GM11168 (cell line): ENCODE measurements around the gene TBCK.
"Not testable (repeated sequence)": the region's sequence is repeated elsewhere in the genome, so short reads cannot be mapped to it uniquely, and the experiment has no call there.

Source experiments
- in situ Hi-C: fragments of 300-500 bp; cut with MboI; formaldehyde crosslinking; loops from one replicate; pipeline ENCODE4 v1.12.0; 2022; ENCODE audit warnings: low sequenced_read_pairs; ENCODE audit not compliant: unreplicated experiment

TBCK gene

DNA sequence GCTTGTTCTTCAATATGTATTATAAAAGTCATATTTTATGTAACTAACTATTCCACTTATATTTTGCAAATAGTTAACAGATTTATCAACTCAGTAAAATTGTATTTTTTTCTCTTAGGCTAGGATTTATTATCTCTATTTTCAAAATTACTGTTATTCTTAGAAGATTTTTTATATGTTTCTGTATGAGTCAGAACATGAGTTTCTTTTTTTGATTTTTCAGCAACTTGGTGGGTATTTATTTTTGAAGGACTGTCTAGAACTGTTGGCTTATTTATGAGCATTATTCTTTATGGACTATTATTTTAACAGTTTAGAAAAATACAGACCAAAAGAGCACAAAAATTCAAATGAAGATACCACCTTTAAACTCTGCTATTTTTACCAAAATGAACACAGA is 7.1 kb upstream of the TBCK start:
- in situ Hi-C loops, result no loop called here

DNA sequence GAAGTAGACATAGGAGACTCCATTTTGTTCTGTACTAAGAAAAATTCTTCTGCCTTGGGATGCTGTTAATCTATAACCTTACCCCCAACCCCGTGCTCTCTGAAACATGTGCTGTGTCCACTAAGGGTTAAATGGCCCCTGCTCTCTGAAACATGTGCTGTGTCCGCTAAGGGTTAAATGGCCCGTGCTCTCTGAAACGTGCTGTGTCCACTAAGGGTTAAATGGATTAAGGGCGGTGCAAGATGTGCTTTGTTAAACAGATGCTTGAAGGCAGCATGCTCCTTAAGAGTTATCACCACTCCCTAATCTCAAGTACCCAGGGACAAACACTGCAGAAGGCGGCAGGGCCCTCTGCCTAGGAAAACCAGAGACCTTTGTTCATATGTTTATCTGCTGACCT is 5.8 kb upstream of the TBCK start:
- in situ Hi-C loops, result not testable (repeated sequence)

DNA sequence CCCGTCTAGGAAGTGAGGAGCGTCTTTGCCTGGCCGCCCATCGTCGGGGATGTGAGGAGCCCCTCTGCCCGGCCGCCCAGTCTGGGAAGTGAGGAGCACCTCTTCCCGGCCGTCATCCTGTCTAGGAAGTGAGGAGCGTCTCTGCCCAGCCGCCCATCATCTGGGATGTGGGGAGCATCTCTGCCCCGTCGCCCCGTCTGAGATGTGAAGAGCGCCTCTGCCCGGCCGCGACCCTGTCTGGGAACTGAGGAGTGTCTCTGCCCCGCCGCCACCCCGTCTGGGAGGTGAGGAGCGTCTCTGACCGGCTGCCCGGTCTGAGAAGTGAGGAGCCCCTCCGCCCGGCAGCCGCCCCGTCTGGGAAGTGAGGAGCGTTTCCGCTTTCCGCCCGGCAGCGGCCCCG is 5.2 kb upstream of the TBCK start:
- in situ Hi-C loops, result not testable (repeated sequence)

DNA sequence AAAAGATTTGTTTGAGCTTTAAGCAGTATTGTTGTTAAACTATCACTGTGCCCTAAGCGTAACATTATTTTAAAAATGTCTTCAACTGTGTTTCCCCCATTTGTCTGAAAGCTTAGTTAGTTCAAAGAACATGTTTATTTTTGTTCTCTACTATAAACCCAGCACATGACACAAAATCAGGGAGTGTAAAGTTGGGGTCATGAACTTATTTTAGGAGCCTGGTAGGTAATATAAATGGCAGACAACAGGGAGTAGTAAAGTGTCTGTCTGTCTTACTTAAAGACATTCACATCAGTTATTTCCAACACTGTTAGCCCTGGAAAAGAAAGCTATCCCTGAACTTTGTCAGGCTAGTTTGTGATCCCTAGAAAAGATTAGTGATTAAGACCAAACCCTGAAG is 4.2 kb upstream of the TBCK start:
- in situ Hi-C loops, result no loop called here

DNA sequence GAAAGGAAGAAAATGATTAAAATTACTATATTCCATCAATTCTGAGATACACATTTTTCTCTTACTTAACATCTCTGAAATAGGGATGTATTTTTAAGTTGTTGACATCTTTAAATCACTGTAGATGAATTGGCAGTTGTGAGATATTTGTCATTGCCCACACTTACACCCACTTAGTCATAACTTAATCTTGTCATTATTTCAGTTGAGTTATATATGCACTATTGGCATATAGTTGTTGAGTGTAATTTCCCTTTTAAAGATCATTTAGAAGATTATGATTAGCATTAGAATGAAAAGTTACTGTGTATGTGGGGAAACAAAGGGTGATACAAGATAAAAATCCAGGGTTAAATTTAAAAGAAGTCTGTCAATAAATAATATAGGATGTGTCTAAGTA is 2.5 kb upstream of the TBCK start:
- in situ Hi-C loops, result no loop called here

DNA sequence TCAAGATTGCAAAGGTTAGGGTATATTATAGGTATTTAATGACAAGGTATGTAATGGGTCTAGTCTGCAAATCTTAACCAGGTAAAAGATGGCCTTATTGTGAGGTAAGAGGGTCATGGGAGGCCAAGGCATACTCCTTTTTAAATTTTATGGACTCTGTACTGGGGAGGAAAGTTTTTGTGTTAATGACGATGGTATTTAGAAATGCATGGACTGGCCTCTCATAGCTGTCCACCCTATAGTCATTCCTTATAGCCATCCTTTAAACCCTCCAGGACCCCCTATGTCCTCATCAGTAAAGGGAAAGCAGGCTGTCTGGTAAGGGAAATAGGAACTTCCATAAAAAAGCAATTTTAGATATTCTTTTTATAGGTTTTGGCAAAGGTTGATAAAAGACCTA is 1.8 kb upstream of the TBCK start:
- in situ Hi-C loops, result no loop called here

DNA sequence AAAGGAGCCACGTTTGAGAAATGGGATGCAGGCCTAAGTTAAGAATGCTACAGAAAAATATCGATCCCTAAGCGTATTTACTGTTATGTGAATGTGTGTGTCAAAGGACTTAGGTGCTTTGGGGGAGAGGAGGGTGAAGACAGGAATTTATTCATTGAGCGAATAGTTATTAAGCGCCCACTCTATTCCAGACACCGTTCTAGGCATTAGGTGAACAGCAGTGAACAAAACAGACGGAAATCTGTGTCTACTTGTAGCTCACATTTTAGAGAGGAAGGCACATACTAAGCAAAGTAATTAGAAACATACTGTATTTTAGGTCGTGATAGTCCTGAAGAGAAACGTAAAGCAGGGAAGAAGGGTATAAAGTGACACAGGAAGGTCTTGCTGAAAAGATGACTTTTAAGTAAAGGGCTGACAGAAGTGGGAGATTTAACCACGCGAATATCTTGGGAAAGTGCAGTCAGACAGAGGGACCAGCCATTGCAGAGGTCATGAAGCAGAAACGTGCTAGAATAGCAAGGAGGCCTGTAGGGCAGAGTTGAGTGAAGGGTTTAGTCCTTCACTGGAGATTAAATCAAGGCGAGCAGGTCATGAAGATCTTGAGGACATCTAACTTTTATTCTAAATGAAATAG is 882 bp upstream of the TBCK start:
- in situ Hi-C loops, result no loop called here

DNA sequence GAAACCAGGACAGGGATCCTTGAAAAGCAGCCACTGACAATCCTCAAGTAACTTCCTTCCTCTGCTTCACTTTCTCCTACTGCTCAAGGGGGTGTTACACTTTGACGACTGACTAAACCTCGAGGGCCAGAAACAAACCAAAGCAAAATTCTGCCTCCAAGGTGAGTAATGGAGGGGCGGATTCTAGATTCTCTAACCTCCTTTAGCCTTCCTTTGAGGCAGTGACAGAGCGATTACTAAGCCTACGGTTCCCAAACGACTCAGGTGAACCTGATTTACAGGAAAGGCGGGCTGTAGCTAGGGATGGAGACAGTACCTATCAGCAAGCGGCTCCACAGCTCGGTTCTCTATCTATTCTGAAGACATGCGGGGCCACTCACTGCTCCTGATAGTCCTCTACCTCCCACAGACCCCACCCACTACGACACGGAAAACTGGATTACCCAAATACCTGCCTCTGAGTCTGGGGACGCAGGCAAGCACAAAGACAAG is 487 bp downstream of the TBCK start:
- in situ Hi-C loops, result no loop called here

DNA sequence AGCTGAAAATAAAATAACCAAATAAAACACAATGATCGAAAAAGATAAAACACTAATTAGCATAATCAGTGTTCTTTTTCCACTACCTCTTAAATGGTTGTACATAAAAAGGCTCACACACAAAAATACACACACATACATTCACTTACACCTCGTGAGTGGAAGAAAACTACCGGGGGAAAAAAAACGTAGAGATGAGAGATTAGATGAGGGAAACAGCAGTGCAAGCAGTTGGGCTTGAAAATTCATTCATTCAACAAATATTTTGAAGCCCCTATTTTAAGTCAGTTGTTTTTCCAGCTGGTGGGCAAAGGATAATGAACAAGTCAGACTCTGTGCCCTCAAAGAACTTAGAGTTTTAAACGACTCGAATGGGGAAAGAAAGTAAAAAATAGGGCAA is 1.0 kb downstream of the TBCK start:
- in situ Hi-C loops, result no loop called here

DNA sequence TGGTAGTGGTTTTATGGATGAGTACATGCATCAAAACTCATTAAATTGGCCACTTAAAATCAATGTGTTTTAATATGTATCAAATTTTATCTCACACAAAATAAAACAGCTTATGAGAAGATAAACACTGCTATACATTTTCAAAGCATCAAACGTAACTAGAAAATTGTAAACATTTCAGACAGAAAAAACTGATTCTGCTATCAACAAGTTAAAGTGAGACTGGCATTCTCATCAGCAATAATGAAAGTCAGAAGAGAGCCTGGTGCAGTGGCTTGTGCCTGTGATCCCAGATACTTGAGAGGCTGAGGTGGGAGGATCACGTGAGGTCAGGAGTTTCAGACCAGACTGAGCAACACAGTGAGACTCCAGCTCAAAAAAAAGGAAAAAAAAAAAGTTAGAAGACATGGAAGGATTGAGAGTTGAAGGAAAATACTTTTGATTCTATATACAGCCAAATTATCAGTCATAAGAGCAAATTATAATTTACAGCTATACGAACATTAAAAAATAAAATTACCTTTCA is 2.9 kb downstream of the TBCK start:
- in situ Hi-C loops, result no loop called here

DNA sequence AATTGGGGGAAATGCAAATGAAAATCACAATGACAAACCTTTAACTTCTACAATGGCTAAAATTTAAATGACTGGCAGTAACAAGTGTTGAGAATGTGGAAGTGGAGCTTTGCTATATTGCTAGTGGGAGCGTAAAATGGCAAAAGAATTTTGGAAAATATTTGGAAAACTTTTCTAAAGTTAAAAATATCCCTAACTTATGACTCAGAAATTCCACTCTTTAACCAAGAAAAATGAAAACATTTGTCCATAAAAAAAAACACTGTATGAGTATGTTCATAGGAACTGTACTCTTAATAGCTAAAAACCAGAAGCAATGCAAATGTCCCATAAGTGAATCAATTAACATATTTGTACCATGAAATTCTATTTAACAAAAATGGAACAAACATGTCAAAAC is 3.6 kb downstream of the TBCK start:
- in situ Hi-C loops, result no loop called here

DNA sequence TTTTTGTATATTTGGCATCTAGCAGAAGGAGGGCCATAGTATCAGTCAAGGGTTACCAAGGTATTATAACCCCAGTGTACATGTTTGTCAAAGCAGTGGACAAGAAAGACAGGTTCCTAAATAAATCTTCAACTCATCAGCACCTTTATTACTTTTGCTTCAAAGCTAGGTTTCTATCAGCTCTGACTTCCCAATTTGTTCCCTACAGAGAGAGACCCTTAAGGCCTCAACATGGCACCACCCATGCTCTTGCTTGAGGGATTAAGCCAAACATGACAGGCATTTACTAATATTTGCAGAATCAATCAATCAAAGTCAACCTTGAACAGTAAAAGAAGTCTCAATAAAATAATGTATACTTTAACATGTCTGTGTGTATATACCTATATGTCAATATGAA is 9.4 kb downstream of the TBCK start:
- in situ Hi-C loops, result no loop called here

DNA sequence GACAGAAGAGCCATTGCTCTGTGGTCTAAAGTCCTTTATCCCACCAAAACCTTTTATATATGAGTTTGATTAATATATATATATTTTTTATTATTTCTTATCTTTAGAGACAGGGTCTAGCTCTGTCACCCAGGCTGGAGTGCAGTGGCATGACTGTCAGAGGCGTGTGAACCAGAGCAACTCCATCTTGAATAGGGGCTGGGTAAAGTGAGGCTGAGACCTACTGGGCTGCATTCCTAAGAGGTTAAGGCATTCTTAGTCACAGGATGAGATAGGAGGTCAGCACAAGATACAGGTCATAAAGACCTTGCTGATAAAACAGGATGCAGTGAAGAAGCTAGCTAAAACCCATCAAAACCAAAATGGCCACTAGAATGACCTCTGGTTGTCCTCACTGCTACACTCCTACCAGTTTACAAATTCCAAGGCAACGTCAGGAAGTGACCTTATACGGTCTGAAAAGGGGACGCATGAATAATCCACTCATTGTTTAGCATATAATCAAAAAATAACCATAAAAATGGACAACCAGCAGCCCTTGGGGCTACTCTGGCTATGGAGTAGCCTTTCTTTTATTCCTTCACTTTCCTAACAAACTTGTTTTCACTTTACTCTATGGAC is 10.5 kb downstream of the TBCK start:
- in situ Hi-C loops, result no loop called here

DNA sequence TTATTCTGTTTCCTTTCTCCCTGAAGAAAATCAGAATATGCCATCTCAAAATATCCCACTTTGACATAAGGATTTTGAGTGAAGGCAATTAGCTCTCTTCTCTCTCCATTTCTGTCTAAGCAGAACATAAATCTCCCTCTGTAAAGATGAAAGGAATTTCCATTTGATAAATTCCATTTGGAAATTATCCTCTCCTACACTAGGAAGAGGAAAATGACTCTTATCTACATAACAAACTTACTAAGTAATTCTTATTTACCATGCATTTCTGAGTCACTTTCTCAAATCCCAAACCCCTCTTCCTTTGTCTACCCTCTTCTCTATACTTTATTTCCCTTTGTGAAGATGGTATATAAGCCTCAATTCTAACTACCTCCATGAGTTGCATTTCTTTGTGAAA is 11.4 kb downstream of the TBCK start:
- in situ Hi-C loops, result no loop called here

DNA sequence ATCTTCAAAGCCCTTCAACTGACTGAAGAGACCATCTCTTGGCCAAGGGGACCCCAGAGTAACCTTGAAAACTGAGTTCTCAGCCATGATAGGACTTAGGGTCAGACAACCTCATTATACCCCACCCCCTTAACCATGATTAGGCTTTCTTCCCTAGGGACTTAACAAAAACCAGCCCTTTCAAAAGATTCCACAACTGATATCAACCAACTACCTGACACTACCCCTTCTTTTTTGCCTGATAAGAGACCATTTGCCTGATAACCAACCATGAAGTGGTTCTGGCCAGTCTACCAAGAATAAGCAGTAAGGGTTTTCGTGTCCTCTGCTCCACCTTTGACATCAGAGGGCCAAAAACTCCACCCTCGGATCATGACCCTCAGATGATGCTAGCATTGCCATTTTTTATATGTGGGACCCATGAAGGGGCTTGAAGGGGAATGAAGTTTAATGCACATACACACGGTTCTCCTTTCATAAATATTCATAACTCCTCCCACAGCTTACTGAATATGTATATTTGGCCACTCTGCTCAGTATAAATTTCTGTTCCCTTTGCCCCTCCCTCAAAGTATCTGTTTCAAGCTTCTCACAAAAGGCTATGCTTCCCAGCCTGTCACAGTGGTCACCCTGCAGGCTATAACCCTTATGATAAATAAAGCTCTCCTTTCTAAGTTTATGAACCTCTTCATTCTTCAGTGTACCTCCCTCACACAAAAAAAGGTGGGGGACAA is 12.3 kb downstream of the TBCK start:
- in situ Hi-C loops, result no loop called here

DNA sequence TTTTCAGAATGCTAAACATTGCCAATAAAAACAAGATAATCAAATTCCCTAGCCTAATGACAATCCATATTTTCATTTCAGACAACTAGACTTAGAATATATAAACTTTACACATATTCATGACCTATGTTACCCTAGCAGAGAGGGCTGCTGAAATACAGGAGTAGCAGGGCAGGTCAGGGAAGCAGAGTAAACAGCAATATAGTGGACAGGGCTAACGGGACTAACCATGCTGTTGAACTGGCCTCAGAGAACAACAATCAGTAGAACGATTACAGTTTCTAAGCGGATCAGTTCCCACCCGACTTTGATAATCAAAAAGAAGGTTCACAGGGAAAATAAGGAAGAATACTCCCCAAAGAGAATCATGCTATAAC is 14.0 kb downstream of the TBCK start:
- in situ Hi-C loops, result no loop called here

DNA sequence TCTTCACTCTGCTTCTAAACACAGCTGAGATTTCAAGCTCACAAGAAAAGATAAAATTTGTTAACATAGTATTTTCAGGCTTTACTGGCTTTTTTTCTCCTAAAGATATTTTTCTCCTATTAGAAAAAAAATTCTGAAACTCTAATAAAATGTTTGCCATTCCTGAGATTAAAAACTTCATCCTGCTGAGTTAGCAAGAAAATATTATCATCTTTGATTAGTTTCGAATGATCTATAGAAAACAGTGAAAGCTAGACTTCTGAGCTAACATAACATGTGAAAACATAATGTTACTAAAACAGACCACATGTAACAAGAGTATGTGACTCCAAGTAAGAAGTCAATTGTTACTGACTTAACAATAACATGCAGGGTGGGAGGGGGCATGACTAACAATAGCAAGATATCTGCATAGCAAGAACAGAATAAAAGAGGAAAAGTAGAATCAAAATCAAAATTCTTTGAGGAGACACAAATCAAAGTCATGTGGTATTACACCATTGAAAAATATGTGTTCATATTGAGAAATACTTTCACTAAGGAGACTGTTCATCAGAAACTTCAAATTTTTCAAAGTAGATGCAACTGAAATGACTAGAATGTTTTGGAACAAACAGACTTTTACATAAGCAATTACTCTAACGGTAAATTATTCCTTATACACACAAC is 14.5 kb downstream of the TBCK start:
- in situ Hi-C loops, result no loop called here

DNA sequence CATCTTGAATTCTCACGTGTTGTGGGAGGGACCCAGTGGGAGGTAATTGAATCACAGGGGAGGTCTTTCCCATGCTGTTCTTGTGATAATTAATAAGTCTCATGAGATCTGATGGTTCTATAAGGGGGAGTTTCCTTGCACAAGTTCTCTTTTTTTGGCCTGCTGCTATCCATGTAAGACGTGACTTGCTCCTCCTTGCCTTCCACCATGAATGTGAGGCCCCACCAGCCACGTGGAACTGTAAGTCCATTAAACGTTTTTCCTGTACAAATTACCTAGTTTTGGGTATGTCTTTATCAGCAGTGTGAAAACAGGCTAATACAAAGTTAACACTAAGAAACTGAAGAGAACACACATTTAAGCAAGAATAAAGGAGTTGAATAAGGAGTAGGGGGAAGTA is 16.0 kb downstream of the TBCK start:
- in situ Hi-C loops, result no loop called here

DNA sequence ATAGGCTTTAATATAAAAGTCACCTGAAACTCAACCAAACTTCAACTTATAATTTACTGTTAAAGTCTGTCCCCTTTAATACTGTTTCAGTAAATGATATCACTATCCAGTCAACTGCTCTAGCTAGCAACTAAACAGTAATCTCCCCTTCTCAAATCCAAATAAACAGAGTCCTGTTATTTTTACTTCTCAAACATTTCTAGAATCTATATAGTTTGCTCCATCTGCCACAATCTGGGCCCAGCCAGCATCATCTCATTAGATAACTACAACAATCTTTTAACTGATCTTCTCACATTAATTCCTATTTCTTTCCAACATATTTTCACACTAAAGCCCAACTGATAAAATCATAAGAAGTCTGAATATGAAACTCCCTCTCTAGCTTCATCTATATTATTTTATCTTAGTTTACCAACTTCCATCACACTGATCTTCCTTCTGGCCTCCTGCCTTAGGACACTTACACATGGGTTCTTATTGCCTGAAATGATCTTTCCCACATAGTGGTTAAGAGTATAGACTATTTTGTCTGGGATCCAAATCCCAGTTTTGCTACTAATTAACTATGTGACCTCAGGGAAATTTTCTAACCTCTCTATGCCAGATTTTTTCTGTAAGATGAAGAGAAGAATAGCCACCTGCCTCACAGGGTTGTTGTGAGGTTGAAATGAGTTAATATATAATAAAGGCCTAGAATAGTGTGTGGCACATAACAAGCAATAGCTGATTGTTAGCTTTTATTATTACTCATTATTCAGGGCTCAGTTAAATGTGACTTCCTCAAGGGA is 18.6 kb downstream of the TBCK start:
- in situ Hi-C loops, result no loop called here

DNA sequence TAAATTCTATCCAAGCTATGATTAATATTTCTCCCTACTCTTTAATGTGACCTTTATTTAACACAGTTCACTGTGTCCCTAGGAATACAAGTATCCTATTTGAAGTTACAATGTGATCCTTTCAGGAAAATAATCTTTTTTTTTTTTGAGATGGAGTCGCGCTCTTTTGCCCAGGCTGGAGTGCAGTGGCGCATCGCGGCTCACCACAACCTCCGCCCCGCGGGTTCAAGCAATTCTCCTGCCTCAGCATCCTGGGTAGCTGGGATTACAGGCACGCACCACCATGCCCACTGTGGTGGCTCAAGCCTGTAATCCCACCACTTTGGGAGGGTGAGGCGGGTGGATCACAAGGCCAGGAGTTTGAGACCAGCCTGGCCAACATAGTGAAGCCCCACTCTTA is 21.9 kb downstream of the TBCK start:
- in situ Hi-C loops, result no loop called here
